ENCODE measurements around the gene EHMT1.
A peak's percentile ranks its signal among the peaks of the same experiment; 100 is the strongest.

Gene EHMT1

DNA sequence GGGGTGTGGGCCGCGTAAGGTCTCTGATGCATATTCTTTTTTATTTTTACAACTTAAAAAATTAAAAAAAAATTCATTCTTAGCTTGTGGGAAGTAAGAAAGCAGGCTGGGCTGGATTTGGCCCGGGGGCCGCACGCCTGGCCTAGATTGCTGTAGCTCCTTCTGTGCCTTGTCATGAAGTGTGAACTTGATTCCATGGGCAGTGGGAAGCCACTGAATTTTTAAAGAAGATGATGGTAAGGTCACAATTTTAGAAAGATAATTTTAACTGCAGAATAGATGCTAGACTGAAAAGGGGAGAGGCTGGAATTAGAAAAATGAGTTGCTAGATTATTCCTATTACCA, 56.1 kb downstream of the EHMT1 start:
- no peak for DNase-seq

GRCh38 chr9:137676998-137677397, 58.2 kb downstream of the EHMT1 start:
- DNase-seq, result no peak

DNA sequence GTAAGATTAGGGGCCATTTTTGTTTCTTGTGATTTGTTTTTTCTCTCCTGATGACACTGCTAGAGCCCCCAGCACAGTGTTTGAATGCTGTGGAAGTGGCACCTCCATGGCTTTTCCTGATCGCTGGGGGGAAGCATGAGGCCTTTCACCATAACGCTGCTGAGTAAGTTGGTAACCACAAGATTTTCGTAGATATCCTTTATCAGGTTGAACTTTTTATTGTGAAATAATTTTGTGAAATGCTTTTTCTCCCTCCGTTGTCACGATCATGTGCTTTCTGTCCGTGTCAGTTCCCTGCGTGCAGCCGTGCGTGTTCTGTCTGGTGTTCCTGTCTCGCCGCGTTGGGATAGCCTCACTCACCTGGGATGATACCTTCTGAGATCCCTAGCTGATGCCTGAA, 59.4 kb downstream of the EHMT1 start:
- no peak for DNase-seq

DNA sequence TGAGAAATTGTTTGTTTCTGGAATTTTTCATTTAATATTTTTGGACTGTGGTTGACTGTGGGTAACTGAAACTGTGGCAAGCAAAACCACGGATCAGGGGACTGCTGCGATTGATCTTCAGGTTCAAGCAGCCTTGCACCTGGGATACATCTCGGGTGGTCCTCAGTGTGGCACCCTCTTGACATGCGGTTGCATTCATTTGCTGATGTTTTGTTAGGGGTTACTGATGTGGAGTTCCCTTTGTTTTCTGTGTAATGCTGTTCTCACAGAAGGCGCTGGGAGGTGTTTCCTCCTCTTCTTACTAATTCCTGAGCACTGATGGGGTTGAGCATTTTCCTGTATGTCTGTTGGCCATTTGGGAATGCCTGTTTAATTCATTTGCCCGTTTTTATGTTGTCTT, 60.4 kb downstream of the EHMT1 start:
- DNase-seq, result no peak

DNA sequence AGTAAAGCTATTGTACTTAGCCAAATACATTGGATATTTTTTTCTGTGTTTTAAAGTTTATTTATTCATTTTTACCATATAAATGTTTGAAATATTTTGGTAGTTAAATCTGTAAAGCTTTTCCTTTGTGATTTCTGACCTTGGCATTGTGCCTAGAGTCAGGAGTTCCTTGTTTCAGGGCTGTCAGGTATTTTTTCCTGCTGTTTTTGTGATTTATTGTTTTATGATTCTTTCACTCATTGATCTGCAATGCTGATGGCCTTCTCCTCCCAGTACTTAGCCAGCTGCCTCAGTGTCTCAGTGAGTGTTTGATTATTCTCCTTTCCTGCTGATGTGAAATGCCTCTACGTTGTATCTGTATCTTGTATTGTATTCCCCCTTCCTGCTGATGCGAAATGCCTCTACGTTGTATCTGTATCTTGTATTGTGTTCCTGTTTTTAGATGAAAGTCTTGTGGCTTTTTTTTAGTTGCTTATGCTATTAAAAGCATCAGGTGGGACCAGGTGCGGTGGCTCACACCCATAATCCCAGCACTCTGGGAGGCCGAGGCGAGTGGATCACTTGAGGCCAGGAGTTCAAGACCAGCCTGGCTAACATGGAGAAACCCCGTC, 61.0 kb downstream of the EHMT1 start:
- DNase-seq, result no peak

- DNase-seq, result no peak
Observed at GRCh38 chr9:137680444-137681358, 61.9 kb downstream of the EHMT1 start.

DNA sequence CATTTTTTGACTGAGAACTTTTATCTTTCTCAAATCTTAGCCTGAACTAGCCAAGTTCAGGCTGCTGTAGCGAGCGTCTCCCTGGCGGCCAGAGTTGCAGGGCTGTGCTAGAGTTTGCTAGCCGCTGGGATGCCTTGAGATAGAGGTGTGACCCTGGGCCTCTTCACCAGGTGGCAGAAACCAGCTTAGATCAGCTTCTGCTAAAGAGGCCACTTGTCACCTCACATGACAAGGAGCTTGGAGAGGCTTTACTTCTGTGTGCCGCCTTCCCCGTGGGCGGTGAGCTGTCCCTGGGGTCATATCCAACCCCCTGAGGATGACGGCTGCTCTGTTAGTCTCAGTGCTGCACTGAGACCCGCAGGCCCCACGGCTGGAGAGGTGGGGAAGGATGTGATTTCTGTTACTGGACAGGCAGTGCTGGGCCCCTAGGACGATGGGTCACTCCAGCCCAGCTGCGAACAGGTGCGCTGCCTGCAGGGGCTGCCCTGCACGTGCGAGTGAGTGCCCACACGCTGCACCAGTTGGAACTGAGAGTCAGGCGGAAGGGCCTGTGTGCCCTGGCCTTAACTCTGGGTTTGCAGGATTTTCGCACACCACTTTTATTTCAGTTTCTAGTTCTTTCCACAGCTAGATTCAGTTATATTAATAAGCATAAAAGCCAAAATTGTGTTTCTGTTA, 63.8 kb downstream of the EHMT1 start:
- no peak for DNase-seq

GRCh38 chr9:137683262-137683864, 64.6 kb downstream of the EHMT1 start:
- DNase-seq, result no peak

DNA sequence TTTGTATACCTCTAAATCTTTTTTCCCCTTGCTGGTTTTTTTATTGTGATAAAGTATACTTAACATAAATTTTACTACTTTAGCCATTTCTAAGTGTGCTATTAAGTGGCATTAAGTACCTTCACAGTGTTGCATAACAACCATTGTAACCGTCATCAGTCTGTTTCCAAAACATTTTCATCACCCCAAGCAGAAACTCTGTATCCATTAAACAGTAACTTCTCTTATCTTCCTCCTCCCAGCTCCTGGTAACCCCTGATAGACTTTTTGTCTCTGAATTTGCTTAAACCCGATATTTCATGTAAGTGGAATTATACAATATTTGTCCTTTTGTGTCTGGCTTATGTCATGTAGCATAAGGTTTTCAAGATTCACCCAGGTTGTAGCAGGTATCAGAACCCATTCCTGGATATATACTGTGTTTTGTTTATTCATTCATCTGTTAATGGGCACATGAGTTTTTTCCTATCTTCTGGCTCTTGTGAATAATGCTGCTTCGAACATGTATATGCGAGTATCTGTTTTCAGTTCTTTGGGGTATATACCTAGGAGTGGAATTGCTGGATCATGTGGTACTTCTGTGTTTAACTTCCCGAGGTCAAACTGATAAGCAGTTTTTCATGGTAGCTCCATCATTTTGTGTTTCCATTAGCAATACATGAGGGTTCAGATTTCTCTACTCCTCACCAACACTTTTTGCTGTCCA, 66.4 kb downstream of the EHMT1 start:
- DNase-seq, result no peak

- DNase-seq, result no peak
Observed at GRCh38 chr9:137685741-137686420, 67.1 kb downstream of the EHMT1 start.

DNA sequence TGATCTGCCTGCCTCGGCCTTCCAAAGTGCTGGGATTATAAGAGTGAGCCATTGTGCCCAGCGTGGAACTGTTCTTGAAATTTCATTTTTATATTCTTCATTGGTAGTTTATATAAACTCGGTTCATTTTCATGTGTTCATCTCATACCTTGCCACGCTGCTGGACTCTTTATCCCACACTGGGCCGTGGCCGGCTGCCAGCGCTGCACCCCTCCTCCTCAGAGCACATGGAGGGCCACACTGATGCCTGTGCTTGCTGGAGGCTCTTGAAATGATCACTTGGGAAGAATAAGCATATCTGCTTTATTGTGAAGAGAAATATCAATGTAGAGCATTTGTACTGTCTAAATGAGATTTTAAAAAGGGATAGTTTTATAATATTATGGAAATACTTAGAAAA, 69.5 kb downstream of the EHMT1 start:
- DNase-seq, result no peak

- DNase-seq, result peak; percentile 27
Observed at GRCh38 chr9:137688725-137689124, 69.9 kb downstream of the EHMT1 start.

DNA sequence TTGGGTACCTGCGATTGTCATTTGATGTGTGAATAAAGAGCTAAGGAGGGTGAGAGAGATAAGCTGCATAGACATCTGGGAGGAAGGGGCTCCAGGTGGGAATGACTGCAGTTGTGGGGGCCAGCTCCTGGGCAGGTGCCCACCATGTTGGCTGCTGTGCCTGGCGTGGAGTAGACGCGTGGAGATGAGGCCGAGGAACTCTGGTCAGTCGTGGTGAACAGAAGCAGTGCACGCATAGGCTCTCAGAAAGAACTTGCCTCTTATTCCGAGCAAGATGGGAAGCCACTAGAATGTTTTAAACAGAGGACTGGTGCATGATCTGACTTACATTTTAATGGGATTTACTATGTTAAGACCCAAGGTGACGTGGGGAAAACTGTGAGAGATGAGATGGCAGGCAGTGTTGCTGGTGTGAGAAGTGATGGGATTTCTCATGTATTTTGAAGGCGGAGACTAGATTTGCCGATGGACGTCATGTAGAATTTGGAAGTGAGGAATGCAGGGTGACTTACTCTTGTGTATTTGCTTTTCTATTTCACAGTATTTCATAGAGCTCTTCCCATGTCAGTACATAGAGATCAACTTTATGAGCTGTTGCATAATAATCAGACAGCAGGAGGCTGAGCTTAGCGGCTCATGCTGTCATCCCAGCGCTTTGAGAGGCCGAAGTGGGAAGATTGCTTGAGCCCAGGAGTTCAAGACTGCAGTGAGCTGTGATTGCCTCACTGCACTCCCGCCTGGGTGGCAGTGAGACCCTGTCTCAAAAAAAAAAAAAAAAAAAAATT, 71.1 kb downstream of the EHMT1 start:
- no peak for DNase-seq

DNA sequence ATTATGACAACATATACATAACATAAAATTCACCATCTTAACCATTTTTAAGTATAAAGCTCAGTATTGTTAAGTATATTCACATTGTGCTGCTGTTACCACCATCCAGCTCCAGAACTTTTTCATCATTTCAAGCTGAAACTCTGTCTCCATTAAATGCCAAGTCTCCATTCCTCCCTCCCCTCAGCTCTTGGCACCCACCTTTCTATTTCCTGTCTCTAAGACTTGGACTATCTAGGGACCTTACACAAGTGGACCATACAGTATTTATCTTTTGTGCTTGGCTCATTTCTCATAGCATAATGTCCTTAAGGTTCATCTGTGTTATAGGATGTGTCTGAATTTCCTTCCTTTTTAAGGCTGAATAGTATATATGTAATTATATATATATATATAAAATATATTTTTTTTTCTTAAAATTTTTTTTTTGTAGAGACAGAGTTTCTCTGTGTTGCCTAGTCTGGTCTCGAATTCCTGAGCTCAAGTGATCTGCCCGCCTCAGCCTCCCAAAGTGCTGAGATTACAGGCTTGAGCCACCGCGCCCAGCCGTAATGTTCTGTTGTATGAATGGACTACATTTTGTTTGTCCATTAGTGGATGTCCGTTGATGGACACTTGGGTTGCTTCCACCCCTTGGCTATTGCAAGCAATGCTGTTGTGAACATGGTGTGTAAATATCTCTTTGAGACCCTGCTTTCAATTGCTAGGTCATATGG, 72.3 kb downstream of the EHMT1 start:
- DNase-seq, result no peak

- DNase-seq, result peak; percentile 32
Observed at GRCh38 chr9:137691646-137692351, 73.0 kb downstream of the EHMT1 start.

DNA sequence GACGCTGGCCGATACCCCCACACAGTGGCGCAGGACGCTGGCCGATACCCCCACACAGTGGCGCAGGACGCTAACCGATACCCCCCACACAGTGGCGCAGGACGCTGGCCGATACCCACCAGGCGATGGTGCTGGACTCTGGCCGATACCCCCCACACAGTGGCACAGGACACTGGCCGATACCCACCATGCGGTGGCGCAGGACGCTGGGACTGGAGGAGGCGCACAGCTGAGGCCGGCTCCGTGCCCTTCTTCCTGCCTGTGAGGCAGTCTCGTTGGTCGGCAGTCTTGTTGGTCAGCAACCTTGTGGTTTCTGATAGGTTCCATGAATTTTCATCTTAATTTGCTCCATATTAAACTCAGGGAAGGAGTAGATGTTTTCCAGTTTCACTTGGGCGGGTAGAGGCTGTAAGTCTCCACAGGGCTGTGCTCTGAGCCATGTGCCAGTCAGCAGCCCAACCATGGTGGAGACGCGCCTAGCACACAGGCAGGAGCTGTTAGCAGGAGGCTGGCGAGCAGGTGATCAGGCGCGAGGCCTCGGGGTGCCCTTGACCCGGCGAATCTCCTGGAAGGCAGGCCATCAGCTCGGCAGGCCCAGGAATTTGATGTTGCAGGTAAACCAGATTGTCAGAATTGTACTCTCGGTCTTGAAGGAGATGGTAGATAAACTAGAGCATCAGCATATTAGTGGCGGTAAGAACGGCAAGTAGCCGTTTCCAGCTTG, 75.6 kb downstream of the EHMT1 start:
- DNase-seq, result no peak

GRCh38 chr9:137694962-137695875, 76.4 kb downstream of the EHMT1 start:
- DNase-seq, result peak; percentile 39
